Stimulated activated CD4-positive, alpha-beta T cell treated with anti-CD3 and anti-CD28 coated beads, Interleukin-12 subunit alpha, Interleukin-12 subunit beta, amount 100 ng/mL, for 48 hours (primary cell): ENCODE data around the gene FAM107B.
A peak's percentile ranks its signal among the peaks of the same experiment; 100 is the strongest.
"Not testable (repeated sequence)": the region's sequence is repeated elsewhere in the genome, so short reads cannot be mapped to it uniquely, and the experiment has no call there.

ENCODE experiments used
- DNase-seq, 3 donors: peaks; one replicate each; pipeline ENCODE4 v3.0.0-alpha.2; 2020; ENCODE audit warnings: low read depth in 2 of 3, low spot score in 1 of 3

The FAM107B gene

DNA sequence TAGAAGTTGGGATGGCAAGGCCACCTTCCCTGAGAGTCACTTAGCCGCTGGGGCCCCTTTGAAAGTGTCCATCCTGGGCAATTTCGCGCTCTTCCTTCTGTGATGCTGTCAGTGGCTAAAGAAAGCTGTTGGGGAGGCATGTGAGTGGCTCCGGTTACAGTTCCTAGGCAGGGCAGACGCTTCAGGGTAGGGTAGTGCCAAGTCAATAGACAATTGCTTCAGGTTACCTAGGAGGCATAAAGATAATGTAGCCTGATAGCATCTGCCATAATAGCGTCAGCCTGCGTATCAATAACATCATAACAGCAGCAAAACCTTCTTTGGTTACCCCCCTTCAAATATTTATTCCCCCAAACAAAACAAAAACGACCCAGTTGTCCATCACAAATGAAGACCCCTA is at the start of gene FAM107B:
Gene FAM107B (minus strand): TSS at position 101 of the 400 bp plus-strand sequence. CDS start 234 bp downstream, outside the sequence.
- DNase-seq: no peak

DNA sequence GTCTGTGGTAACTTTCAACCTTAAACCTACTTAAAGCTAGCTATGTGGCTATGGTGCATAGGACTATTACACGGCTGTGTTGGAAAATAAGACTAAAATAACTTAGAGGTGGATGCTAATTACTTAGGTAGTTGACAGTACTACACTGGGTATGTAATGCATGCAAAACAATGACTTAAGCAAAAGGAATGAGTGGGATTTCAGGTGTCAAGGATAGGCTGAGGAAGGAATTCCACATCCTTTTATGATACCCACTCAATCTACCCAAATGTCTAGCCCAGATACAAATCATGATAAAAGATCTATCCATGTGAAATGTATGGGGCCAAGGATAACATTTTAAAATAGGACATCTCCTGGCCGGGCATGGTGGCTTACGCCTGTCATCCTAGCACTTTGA is 49.3 kb upstream of the FAM107B start:
- DNase-seq: no peak

DNA sequence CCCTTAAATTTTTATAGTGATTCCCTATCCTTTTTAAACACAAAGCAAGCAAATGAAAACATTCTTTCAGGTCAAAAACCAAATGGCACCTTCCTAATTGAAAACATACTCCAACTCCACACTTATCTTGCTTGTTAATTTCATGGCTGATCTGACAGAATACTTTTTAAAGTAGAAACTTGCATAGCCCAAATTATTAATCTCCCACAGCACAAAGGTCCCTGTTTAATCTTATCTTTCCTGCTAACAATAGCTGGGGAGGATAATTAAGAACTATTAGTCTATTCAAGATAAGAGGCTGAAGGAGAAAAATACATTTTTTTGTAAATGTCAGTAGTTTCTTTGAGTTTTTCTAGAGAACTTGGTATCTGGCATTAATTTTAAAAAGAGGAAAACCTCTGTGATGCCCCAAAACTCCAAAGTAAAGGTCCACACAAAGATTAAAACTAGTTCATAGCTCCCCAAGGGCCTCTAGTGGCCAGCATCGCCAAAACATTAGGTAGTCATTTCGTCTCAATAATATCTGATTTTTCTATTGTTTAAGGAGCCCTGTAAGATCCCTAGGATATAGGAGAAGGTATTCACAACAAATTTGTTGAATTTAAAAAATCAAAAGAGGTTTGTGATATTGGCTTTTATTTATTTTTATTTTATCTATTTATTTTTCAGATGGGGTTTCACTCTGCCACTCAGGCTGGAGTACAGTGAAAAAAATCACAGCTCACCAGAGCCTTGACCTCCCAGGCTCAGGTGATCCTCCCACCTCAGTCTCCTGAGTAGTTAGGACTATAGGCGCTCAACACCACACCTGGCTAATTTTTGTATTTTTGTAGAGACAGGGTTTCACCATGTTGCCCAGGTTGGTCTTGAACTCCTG is 48.4 kb upstream of the FAM107B start:
- peak in 2 of 3 donors; percentile 22 to 32 for DNase-seq

DNA sequence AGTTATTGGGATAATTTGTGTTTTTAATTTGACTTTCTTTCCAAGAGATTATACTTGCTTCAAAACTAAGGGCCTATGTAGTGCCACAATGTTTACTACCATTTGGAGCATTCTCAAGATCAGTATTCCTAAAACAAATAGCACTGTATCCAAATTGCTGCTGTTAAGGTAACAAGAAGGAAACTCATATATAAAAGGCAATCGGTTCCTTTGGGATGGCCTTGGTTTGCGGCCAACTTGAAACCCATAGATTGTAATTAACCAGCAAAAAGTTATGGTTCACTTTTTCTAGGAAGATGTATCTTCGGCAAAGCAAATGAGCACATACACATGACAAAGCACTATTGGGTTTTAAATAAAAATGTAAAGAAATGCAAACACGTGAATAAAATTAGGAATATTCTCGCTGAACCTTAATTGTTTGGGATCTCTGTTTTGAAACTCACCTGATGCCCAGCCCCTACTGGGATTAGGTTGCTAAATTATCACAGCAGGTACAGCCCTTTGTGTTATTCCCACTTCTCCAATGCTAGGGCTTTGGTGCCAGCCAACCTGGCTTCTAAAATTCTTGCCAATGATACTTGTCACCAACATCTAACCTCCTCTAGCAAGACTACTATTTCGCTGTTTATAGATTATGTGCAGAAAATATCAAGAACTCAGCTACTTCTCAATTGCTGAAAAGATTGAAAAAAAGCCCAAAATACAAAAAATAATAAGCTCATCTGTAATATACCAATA is 47.1 kb upstream of the FAM107B start:
- DNase-seq: no peak

DNA sequence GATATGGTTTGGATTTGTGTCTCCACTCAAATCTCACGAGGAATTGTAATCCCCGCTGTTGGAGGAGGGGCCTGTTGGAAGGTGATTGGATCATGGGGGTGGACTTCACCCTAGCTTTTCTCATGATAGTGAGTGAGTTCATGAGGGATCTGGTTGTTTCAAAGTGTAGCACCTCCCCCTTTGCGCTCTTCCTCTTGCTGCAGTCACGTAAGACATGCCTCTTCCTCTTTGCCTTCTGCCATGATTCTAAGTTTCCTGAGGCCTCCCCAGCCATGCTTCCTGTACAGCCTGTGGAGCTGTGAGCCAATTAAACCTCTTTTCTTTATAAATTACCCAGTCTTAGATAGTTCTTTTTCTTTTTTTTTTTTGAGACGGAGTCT is 46.1 kb upstream of the FAM107B start:
- no peak for DNase-seq

DNA sequence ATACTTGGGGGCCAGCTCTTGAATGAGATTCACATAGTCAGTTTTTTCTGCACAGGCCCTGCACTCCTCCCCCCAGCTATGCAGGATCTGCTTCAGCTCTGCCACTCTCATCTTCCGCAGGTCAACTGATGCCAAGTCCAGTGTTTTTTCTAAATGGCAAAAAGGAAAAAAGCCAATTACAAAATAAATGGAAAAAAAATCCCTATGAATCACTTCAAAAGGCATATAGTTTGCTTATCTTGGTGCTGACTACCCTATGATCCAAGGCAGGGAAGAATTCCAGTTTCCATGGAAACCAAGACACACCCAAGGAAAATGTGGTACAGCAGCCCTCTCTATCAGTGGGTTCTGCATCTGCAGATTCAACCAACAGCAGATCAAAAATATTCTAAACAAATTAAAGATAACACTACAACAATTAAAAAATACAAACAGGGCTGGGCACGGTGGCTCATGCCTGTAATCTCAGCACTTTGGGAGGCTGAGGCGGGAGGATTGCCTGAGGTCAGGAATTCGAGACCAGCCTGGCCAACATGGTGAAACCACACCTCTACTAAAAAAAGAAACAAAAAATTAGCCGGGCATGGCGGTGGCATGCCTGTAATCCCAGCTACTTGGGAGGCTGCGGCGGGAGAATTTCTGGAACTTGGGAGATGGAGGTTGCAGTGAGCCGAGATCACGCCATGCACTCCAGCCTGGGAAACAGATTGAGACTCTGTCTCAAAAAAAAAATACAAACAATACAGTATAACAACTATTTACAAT is 45.5 kb upstream of the FAM107B start:
- DNase-seq: no peak

DNA sequence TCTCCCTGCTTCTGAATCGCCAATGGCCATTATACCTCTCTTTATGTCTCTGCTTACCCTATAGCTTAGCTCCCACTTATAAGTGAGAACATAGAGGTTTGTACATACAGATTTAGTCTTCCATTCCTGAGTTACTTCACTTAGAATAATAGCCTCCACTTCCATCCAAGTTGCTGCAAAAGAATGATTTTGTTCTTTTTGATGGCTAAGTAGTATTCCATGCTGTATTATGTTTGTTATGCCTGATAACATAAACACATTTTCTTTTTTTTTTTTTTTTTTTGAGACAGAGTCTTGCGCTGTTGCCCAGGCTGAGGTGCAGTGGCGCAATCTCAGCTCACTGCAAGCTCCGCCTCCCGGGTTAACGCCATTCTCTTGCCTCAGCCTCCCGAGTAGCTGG is 42.0 kb upstream of the FAM107B start:
- DNase-seq: not testable (repeated sequence)

DNA sequence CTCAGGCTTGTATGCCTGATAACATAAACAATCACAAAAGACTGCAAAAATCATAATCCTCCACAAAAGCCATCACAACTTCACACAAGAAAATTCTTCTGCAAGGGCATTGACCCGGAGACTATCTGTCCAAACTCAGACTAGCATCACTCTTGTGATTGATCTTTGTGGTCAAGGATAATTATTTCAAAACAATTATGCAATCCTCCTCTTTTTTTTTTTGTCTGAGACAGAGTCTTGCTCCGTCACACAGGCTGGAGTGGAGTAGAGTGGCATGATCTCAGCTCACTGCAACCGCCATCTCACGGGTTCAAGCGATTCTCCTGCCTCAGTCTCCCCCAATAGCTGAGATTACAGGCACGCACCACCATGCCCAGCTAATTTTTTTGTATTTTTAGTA is 41.0 kb upstream of the FAM107B start:
- no peak for DNase-seq

DNA sequence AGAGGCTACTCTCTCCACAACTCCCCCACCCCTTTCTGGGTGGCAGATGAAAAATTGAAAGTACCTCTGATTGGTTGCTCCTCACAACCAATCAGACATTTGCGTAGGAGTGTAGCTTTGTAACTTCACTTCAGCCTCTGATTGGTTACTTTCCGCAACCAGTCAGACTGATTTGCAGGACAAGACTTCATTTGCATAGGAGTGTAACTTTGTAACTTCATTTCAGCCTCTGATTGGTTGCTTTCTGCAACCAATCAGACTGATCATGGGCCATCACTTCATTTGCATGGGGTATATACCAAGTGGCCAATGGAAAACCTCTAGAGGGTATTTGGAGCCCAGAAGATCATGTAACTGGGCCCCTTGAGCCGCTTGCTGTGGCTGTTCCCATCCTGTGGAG is 37.6 kb upstream of the FAM107B start:
- DNase-seq: no peak

DNA sequence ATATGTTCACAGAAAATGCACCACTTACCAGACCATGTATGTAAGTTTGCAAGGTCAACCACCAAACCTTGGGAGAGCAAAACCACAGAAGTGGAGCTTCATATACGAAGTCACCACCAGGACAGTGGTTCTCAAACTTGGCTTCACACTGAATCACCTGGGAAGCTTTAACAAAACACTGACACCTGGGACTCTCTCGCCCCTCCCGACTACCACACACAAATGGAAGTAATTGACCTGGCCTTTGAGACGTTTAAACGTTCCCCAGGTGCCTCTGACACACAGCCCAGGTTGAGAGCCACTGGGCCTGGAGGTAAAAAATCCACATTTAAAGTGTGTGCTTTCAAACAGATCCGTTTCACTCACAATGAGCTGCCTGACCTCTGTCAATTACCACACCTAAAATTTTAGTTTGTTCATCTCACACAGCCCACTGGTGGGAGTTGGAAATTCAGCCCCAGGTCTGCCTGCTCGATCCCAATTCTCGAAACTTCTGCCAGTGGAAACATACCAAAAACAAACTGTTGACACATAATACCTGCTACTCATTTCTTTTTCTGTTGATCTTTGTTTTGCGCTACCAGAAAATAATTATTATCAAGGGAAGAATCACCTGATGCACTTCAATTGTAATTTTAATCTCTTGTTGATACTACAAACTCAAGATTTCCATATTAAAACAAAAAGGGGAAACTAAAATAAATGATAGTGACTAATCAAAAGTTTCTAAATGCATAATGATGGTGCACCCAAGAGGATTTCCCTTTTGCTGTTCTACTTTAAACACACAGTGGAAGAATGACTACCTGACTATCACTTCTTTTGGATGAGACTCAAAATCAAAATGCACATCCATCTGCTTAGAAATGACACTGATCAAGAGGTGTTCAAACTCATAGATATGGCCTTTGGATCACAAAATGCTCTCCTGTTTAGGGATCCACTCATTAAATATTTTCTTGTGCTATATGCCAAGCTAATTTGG is 36.6 kb upstream of the FAM107B start:
- DNase-seq: no peak

DNA sequence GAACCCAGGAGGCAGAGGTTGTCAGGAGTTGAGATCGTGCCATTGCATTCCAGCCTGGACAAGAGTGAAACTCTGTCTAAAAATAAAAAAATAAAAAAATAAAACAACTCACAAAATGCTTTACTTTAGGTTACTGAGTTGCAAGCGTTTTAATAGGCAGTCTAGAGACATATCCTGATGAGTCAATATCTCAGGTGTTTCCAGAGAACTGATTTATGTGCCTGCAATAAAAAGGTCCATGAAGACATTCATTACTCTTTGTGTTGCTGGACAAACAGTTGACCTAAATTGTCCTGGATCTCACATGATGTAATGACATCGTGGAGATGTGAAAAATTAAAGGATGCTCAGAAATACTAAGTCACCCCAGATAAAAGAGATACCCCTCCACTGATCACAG is 31.6 kb upstream of the FAM107B start:
- no peak for DNase-seq

DNA sequence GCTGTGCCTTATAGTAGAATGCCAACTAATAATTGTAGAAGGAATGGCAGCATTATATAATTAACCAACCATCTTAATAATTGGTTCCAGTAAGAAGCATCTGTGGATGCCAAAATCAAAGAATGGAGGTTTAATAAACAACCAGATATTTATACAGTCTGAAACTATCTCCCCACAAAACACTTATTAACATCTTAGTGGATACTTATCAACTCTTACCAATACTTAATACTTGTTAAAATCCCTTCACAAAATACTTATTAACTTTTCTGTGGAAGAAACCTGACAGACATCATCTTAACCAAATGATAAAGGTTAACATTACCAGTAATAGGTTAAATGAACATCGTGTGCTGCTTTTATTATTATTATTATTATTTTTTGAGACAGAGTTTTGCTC is 29.1 kb upstream of the FAM107B start:
- DNase-seq: no peak

DNA sequence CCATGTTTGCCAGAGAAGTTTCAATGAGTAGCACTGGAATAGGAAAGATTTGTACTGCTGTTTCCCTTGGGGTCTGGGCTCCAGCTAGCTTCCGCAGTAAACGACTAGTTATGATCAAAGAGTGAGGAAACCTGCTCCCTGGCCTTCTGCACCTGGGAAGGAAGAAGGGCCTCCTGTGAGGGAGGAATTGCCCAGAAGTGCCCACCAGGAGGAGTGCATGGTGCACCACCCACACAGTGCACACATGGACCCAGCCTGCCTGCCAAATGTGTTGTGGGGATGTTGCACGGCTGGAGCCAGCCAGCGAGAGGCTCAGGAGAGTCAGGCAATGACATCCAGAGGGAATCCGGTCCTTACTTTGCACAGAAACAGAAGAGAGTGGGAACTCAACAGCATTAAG is 27.0 kb upstream of the FAM107B start:
- DNase-seq: no peak

DNA sequence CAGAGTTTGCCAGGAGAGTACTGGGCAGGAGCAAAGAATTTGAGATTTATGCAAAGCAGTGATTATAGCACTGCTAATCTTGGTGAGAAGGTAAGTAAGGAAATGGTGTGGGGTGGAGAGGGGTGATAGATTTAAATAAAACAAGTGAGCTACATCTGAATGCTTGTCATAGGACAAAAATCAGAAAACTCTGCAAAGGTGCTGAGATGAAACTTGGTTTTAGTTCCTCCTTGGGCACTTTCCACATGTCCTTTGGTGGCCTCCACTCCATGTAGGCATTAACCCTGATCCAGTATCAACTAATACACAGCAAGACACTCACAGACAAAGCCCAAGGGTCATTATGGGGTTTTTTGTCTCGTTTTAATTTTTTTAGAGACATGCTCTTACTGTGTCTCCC is 25.7 kb upstream of the FAM107B start:
- no peak for DNase-seq

DNA sequence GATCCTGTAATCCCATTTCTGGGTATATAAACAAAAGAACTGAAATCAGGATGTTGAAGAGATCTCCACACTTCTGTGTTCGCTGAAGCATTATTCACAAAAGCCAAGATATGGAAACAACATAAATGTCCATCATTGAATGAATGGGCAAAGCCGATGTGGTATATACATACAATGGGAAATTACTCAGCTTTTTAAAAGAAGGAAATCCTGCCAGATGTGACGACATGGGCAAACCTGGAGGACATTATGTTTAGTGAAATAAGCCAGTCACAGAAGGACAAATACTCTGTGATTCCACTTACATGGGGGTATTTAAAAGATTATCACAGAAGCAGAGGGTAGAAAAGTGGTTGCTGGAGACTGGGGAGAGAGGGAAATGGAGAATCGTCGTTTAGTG is 23.9 kb upstream of the FAM107B start:
- no peak for DNase-seq

DNA sequence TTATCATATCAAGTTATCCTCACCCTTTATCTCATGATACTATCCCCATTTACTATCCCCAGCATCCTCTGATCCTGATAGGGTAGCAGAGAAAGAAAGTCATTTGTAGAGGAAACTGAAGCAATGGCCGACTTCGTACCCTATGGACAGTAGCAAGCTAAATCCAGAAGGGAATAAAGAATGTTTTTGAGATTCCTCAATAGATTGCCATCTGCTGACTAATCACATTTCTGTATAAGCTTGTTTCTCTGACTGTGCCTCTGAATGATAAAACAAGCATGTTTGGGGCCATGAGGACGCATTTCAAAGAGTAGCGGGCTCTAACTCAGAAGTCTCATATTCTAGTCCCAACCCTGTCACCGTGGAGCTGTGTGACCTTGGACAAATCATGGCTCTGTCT is 13.2 kb upstream of the FAM107B start:
- DNase-seq: no peak

DNA sequence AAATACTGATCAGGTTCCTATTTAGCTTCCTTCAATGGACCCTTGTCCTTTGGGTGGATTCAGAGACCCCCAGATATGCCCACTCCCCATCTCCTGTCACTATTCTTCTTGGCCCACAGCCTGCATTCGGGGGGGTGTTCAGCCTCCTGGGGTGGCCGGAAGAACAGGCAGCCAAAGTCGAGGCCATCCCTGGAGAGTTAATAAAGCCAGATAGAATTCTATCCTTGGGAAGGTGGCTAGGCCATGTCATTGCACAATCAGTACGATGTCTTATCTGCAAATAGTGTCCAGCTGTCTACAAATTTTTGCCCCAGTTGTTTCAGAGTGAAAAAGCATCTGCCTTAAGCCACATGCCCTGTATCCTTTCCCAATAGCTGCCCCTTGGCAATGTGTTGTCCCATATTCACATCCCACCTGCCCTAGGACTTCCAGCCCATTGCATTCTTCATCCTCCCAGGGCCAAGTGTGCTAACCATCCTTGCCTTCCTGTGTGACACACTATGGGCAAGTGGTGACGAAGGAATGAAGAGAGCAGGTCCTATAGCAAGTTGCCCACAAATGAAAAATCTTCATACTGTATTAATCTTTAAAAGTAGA is 9.9 kb upstream of the FAM107B start:
- no peak for DNase-seq

DNA sequence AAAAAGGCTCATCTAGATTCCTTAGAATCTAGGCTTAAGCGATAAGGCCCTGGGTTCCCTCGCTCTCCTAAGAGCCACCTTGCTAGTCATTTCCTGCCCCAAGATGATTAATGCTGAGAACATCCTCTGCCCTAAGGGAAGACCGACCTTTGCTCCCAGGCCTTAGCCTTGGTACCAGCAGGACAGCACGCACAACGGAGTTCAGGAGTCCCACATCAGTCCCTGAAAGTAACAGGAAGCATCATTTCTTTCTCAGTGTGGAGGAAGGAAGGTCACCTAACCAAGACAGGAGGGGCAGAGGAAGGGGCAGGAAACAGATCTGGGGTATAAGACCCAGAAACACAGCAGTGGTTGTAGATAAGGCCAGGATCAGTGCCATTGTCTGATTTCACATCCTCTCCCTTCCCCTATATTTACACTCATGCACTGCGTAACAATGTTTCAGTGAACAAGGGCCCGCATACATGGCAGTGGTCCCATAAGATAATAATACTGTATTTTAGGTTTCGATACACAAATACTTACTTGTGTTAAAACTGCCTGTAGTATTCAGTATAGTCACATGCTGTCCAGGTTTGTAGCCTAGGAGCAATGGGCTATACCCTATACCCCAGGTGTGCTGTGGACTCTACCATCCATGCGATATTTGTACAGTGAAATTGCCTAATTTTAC is 8.1 kb upstream of the FAM107B start:
- no peak for DNase-seq

DNA sequence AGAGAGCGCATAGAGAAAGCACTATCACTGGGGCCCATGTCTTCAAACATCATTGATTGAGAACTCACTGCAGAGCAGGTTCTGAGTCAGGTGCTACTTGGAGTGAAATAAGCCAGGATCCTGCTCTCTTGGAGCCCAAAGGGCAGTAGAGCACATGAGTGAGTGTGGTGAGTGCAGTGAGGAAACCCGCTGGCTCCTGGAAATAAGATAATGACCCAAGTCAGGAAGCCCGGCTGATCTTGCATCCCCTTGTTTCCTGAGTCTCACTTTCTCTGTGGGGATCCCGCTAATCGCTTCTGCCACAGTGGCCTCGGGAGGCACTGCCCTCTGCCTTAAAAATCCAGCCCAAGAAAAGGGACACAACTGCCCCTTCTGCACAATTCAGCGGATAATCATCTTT is 7.1 kb upstream of the FAM107B start:
- DNase-seq: no peak
